Ishikawa (cell line): ENCODE results near the gene PPP1CB.

Experiments
- CEBPB ChIP-seq: IDR thresholded peaks from 2 replicates; pipeline ENCODE4 v1.6.1; 2012
- CREB1 ChIP-seq: IDR thresholded peaks from 2 replicates; pipeline ENCODE4 v1.6.1; 2012; ENCODE audit warnings: low read depth
- EGR1 ChIP-seq: IDR thresholded peaks from 2 replicates; pipeline ENCODE4 v1.6.1; 2012
- EP300 ChIP-seq: IDR thresholded peaks from 2 replicates; pipeline ENCODE4 v1.6.1; 2012; ENCODE audit warnings: borderline replicate concordance
- FOXM1 ChIP-seq: IDR thresholded peaks from 2 replicates; pipeline ENCODE4 v1.6.1; 2012; ENCODE audit warnings: low read depth, borderline replicate concordance
- NFIC ChIP-seq: IDR thresholded peaks from 2 replicates; pipeline ENCODE4 v1.6.1; 2012
- RAD21 ChIP-seq: IDR thresholded peaks from 2 replicates; pipeline ENCODE4 v1.6.1; 2012; ENCODE audit warnings: low read depth
- TAF1 ChIP-seq: IDR thresholded peaks from 2 replicates; pipeline ENCODE4 v1.6.1; 2012; ENCODE audit warnings: low read depth, mild to moderate bottlenecking
- TEAD4 ChIP-seq: IDR thresholded peaks from 2 replicates; pipeline ENCODE4 v1.6.1; 2012
- TF ChIP-seq, protein P1 (sequence below): IDR thresholded peaks from 2 replicates; pipeline ENCODE4 v1.6.1; 2012
- TF ChIP-seq, protein P2 (sequence below): IDR thresholded peaks from 2 replicates; pipeline ENCODE4 v1.6.1; 2012; ENCODE audit warnings: low read depth, mild to moderate bottlenecking
- TF ChIP-seq, protein P3 (sequence below): IDR thresholded peaks from 2 replicates; pipeline ENCODE4 v1.6.1; 2012

DNA sequence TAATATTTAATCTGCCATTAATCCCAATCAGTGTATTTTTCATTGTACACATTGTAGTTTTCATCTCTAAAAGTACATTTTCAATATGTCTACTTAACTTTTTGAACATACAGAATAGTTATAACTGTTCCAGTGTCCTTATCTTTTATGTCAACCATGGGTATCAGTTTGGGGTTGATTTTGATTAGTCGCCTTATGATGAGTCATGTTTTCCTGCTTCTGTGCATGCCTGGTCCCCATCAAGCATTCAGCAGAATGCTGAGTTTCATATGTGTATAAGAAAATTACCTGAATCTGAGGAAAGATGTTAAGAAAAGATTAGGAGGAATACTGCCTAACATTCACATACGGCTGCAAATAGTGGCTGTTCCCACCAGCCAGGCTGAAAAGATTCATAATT lies 76.8 kb downstream of the PPP1CB start:
- TF ChIP-seq CREB1 = no peak
- TF ChIP-seq FOXM1 = no peak
- TF ChIP-seq, protein P1, sequence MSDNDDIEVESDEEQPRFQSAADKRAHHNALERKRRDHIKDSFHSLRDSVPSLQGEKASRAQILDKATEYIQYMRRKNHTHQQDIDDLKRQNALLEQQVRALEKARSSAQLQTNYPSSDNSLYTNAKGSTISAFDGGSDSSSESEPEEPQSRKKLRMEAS = no peak
- no peak for TF ChIP-seq RAD21
- no peak for TF ChIP-seq CEBPB
- TF ChIP-seq EGR1 = no peak
- TF ChIP-seq EP300 = no peak
- no peak for TF ChIP-seq TEAD4
- no peak for TF ChIP-seq TAF1
- TF ChIP-seq NFIC = no peak
- TF ChIP-seq, protein P2, sequence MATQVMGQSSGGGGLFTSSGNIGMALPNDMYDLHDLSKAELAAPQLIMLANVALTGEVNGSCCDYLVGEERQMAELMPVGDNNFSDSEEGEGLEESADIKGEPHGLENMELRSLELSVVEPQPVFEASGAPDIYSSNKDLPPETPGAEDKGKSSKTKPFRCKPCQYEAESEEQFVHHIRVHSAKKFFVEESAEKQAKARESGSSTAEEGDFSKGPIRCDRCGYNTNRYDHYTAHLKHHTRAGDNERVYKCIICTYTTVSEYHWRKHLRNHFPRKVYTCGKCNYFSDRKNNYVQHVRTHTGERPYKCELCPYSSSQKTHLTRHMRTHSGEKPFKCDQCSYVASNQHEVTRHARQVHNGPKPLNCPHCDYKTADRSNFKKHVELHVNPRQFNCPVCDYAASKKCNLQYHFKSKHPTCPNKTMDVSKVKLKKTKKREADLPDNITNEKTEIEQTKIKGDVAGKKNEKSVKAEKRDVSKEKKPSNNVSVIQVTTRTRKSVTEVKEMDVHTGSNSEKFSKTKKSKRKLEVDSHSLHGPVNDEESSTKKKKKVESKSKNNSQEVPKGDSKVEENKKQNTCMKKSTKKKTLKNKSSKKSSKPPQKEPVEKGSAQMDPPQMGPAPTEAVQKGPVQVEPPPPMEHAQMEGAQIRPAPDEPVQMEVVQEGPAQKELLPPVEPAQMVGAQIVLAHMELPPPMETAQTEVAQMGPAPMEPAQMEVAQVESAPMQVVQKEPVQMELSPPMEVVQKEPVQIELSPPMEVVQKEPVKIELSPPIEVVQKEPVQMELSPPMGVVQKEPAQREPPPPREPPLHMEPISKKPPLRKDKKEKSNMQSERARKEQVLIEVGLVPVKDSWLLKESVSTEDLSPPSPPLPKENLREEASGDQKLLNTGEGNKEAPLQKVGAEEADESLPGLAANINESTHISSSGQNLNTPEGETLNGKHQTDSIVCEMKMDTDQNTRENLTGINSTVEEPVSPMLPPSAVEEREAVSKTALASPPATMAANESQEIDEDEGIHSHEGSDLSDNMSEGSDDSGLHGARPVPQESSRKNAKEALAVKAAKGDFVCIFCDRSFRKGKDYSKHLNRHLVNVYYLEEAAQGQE = no peak
- TF ChIP-seq, protein P3, sequence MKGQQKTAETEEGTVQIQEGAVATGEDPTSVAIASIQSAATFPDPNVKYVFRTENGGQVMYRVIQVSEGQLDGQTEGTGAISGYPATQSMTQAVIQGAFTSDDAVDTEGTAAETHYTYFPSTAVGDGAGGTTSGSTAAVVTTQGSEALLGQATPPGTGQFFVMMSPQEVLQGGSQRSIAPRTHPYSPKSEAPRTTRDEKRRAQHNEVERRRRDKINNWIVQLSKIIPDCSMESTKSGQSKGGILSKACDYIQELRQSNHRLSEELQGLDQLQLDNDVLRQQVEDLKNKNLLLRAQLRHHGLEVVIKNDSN = no peak
